Measurements from ENCODE around the gene TOB2.
"Not testable (repeated sequence)": the region's sequence is repeated elsewhere in the genome, so short reads cannot be mapped to it uniquely, and the experiment has no call there.

TOB2 gene

GRCh38 chr22:41425660-41426365 lies 20.8 kb downstream of the TOB2 start:
- no peak for DNase-seq

- DNase-seq = no peak
Measured at GRCh38 chr22:41418717-41419116, 27.9 kb downstream of the TOB2 start.

- DNase-seq = no peak
Measured at GRCh38 chr22:41417622-41418390, 28.8 kb downstream of the TOB2 start.

- DNase-seq = no peak
Measured at GRCh38 chr22:41415554-41415953, 31.0 kb downstream of the TOB2 start.

- DNase-seq = no peak
Measured at GRCh38 chr22:41411021-41411851, 35.4 kb downstream of the TOB2 start.

- DNase-seq = no peak
Measured at GRCh38 chr22:41410311-41410751, 36.3 kb downstream of the TOB2 start.

- no peak for DNase-seq
Measured at GRCh38 chr22:41408665-41409064, 37.9 kb downstream of the TOB2 start.

GRCh38 chr22:41407433-41407832 lies 39.2 kb downstream of the TOB2 start:
- DNase-seq = no peak

- no peak for DNase-seq
Measured at GRCh38 chr22:41406410-41406809, 40.2 kb downstream of the TOB2 start.

GRCh38 chr22:41405588-41405987 lies 41.0 kb downstream of the TOB2 start:
- DNase-seq = no peak

- DNase-seq = peak; percentile 69
Measured at GRCh38 chr22:41403532-41404318, 42.9 kb downstream of the TOB2 start.

GRCh38 chr22:41402851-41403250 lies 43.8 kb downstream of the TOB2 start:
- DNase-seq = not testable (repeated sequence)

GRCh38 chr22:41401781-41402648 lies 44.6 kb downstream of the TOB2 start:
- peak; percentile 57 for DNase-seq

- DNase-seq = no peak
Measured at GRCh38 chr22:41398921-41399320, 47.7 kb downstream of the TOB2 start.

- no peak for DNase-seq
Measured at GRCh38 chr22:41397143-41397811, 49.3 kb downstream of the TOB2 start.

- no peak for DNase-seq
Measured at GRCh38 chr22:41395531-41396240, 50.9 kb downstream of the TOB2 start.

- no peak for DNase-seq
Measured at GRCh38 chr22:41394012-41394356, 52.6 kb downstream of the TOB2 start.

- no peak for DNase-seq
Measured at GRCh38 chr22:41387341-41387740, 59.3 kb downstream of the TOB2 start.

GRCh38 chr22:41384128-41384527 lies 62.5 kb downstream of the TOB2 start:
- no peak for DNase-seq
